ENCODE results near the gene ADAMTS2. TPM values are rescaled to one million over a fixed set of nuclear protein-coding genes. Genes with fewer than 3 reads are reported as not detected.

ADAMTS2 gene
- total and polyA plus RNA-seq, 7 experiments from 2014 or later = not detected

DNA sequence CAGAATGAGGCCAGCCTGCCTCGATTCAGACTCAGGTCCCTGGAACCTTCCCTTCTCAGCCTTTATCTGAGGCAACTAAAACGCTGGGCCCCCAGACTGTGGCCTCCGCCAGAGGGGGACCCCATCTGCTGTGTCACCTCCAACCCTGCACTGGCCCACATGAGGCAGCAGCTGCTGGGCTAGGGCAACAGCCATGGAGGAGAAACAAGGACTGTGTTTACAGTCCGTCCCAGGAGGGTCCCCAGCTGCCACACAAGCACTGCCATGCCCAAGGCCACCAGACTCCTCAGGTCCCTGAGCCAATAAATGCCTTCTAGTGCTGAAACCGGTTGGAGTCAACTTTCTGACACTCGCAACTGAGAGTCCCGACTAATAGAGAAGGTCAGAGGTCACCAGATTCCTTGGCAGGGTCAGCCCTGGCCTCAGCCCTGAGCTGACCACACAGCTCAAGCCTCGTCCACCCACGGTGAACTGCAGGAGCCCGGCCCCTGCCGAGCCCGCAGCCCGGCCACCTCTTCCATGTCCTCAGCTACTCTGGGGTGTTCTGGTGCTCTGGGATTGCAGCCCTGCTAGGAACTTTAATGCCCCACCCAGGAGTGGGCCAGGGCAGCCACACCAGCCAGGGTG is 208.1 kb downstream of the ADAMTS2 start:
- Mint-ChIP-seq H3K9me3 (peaks cover 0 to 13% (median 0%) of the 10 kb centered on the region in 11 donors), H3K4me1 (no peaks in the 10 kb centered on the region), H3K27ac (no peak overlapping the region), H3K36me3 (no peaks in the 10 kb centered on the region), H3K4me3 (no peak overlapping the region), H3K27me3 (no peaks in the 10 kb centered on the region)
- Histone ChIP-seq H3K4me3 (ENCODE audit: low read length) (no peak overlapping the region), H3K27ac (ENCODE audit: low read depth, low read length) (no peak overlapping the region), H3K27me3 (ENCODE audit: control insufficient read depth in 2 of 2, insufficient read depth in 2 of 2, low read length in 2 of 2) (no peaks in the 10 kb centered on the region), H3K4me1 (ENCODE audit: control insufficient read depth in 2 of 2, insufficient read depth in 2 of 2, low read length in 2 of 2) (no peaks in the 10 kb centered on the region), H3K36me3 (ENCODE audit: control insufficient read depth in 2 of 3, insufficient read depth in 3 of 3, low read length in 3 of 3) (no peaks in the 10 kb centered on the region), H3K9me3 (ENCODE audit: control insufficient read depth in 2 of 3, low read length in 3 of 3) (no peaks in the 10 kb centered on the region)
- POLR2A ChIA-PET = no interaction called here
- CTCF ChIA-PET = no interaction called here
- ATAC-seq = peak; percentile 13
- intact Hi-C loops (cut with micrococcal nuclease) = no loop called here
- DNase-seq = no peak

DNA sequence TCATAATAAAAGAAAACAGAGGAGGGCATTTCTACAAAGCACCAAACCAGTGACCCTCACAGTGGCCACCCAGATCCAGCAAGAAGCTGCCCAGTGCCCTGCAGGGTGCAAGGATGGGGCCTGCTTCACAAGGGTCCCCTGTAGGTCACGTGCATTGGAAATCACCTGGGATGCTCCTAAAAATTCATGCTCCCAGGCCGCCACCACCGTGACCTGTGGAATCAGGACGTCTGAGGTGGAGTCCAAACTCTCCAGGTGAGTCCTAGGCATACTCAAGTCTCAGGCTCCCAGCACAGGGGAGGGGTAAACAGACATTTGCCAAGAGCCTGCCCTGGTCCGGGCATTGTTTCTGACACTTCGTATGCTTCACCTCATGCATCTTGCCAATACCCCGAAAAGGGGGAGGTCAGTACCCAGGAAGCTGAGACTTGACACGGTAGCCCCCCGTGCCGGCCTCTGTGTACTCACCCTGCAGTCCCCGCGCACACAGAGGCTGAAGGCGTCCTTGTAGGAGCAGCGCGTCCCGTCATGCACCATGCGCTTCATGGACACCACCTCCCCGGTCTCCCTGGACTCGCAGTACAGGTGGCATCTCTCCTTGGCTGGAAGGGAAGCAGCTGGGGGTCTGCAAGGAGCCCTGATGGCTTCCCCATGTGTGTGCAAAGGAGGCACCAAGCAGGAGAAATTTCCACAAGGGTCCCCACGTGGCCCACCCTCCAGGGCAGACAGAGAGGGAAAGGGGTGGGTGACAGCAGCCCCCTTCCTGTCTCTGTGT is 209.6 kb downstream of the ADAMTS2 start:
- H3K4me3 Mint-ChIP-seq = no peak overlapping the region
- no peak for ATAC-seq

DNA sequence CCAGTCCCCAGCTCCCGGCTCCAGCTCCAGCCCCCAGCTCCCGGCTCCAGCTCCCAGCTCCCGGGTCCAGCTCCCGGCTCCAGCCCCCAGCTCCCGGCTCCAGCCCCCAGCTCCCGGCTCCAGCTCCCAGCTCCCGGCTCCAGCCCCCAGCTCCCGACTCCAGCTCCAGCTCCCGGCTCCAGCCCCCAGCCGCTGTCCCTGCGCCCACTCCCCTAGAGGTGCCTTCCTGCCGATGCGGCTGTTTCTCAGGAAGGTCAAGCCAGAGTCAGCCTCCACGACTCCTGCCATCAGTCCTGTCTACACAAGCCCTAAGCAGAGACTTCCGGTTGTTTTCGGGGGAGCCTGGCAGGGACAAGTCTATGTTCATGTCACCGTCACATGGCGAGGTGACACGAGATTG is 210.3 kb downstream of the ADAMTS2 start:
- peaks cover 0 to 13% (median 0%) of the 10 kb centered on the region in 11 donors for H3K9me3 Mint-ChIP-seq
- POLR2A ChIA-PET = no interaction called here

More for the DNA sequence above, 209.6 kb downstream of the ADAMTS2 start:
- Histone ChIP-seq H3K36me3 (ENCODE audit: control insufficient read depth in 2 of 3, insufficient read depth in 3 of 3, low read length in 3 of 3) (no peaks in the 10 kb centered on the region), H3K27me3 (ENCODE audit: control insufficient read depth in 2 of 2, insufficient read depth in 2 of 2, low read length in 2 of 2) (no peaks in the 10 kb centered on the region), H3K4me1 (ENCODE audit: control insufficient read depth in 2 of 2, insufficient read depth in 2 of 2, low read length in 2 of 2) (no peaks in the 10 kb centered on the region), H3K4me3 (ENCODE audit: low read length) (no peak overlapping the region), H3K27ac (ENCODE audit: low read depth, low read length) (no peak overlapping the region), H3K9me3 (ENCODE audit: control insufficient read depth in 2 of 3, low read length in 3 of 3) (no peaks in the 10 kb centered on the region)
- ChIA-PET POLR2A (no interaction called here), CTCF (no interaction called here)
- H3K4me1 Mint-ChIP-seq = no peaks in the 10 kb centered on the region
- H3K27ac Mint-ChIP-seq = no peak overlapping the region
- intact Hi-C loops (cut with micrococcal nuclease) = no loop called here
- peaks cover 0 to 13% (median 0%) of the 10 kb centered on the region in 11 donors for H3K9me3 Mint-ChIP-seq
- no peak for DNase-seq
- no peaks in the 10 kb centered on the region for H3K36me3 Mint-ChIP-seq
- H3K27me3 Mint-ChIP-seq = no peaks in the 10 kb centered on the region

DNA sequence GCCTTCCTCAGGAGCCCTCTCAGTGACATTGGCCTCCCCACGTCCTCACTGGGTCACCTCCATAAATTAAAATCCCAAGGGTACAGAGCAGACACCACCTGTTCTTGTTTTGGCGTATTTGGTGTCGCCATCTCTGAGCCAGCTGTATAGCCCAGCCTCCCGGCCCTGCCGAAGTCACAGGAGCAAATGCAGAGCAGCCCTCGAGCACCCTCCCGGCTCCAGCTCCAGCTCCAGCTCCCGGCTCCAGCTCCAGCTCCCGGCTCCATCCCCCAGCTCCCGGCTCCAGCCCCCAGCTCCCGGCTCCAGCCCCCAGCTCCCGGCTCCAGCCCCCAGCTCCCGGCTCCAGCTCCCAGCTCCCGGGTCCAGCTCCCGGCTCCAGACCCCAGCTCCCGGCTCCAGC is 210.8 kb downstream of the ADAMTS2 start:
- POLR2A ChIA-PET = no interaction called here
- no peak for DNase-seq
- no peaks in the 10 kb centered on the region for H3K36me3 Mint-ChIP-seq
- intact Hi-C loops (cut with micrococcal nuclease) = no loop called here
- ATAC-seq = no peak
- H3K27ac Mint-ChIP-seq = no peak overlapping the region
- Histone ChIP-seq H3K9me3 (ENCODE audit: control insufficient read depth in 2 of 3, low read length in 3 of 3) (no peaks in the 10 kb centered on the region), H3K4me1 (ENCODE audit: control insufficient read depth in 2 of 2, insufficient read depth in 2 of 2, low read length in 2 of 2) (no peaks in the 10 kb centered on the region), H3K36me3 (ENCODE audit: control insufficient read depth in 2 of 3, insufficient read depth in 3 of 3, low read length in 3 of 3) (no peaks in the 10 kb centered on the region), H3K27ac (ENCODE audit: low read depth, low read length) (no peak overlapping the region), H3K4me3 (ENCODE audit: low read length) (no peak overlapping the region), H3K27me3 (ENCODE audit: control insufficient read depth in 2 of 2, insufficient read depth in 2 of 2, low read length in 2 of 2) (no peaks in the 10 kb centered on the region)
- no peaks in the 10 kb centered on the region for H3K4me1 Mint-ChIP-seq
- CTCF ChIA-PET = interaction anchor here (0.7 kb wide), 1 partner anchor 621 kb away, joined by 3 read pairs; no protein-coding TSS in a partner anchor
- H3K4me3 Mint-ChIP-seq = no peak overlapping the region
- no peaks in the 10 kb centered on the region for H3K27me3 Mint-ChIP-seq
- H3K9me3 Mint-ChIP-seq = peaks cover 0 to 13% (median 0%) of the 10 kb centered on the region in 11 donors

More for the DNA sequence above, 210.3 kb downstream of the ADAMTS2 start:
- Mint-ChIP-seq H3K36me3 (no peaks in the 10 kb centered on the region), H3K27ac (no peak overlapping the region), H3K4me1 (no peaks in the 10 kb centered on the region), H3K4me3 (no peak overlapping the region), H3K27me3 (no peaks in the 10 kb centered on the region)
- Histone ChIP-seq H3K27ac (ENCODE audit: low read depth, low read length) (no peak overlapping the region), H3K9me3 (ENCODE audit: control insufficient read depth in 2 of 3, low read length in 3 of 3) (no peaks in the 10 kb centered on the region), H3K27me3 (ENCODE audit: control insufficient read depth in 2 of 2, insufficient read depth in 2 of 2, low read length in 2 of 2) (no peaks in the 10 kb centered on the region), H3K4me1 (ENCODE audit: control insufficient read depth in 2 of 2, insufficient read depth in 2 of 2, low read length in 2 of 2) (no peaks in the 10 kb centered on the region), H3K36me3 (ENCODE audit: control insufficient read depth in 2 of 3, insufficient read depth in 3 of 3, low read length in 3 of 3) (no peaks in the 10 kb centered on the region), H3K4me3 (ENCODE audit: low read length) (no peak overlapping the region)
- no peak for DNase-seq
- intact Hi-C loops (cut with micrococcal nuclease) = no loop called here
- no peak for ATAC-seq
- CTCF ChIA-PET = no interaction called here

GRCh38 chr5:179132586-179133355 is 212.5 kb downstream of the ADAMTS2 start:
- Histone ChIP-seq H3K27me3 (ENCODE audit: control insufficient read depth in 2 of 2, insufficient read depth in 2 of 2, low read length in 2 of 2) (no peaks in the 10 kb centered on the region), H3K4me1 (ENCODE audit: control insufficient read depth in 2 of 2, insufficient read depth in 2 of 2, low read length in 2 of 2) (no peaks in the 10 kb centered on the region), H3K4me3 (ENCODE audit: low read length) (no peak overlapping the region), H3K36me3 (ENCODE audit: control insufficient read depth in 2 of 3, insufficient read depth in 3 of 3, low read length in 3 of 3) (no peaks in the 10 kb centered on the region), H3K9me3 (ENCODE audit: control insufficient read depth in 2 of 3, low read length in 3 of 3) (no peaks in the 10 kb centered on the region), H3K27ac (ENCODE audit: low read depth, low read length) (no peak overlapping the region)
- DNase-seq = no peak
- peaks cover 0 to 13% (median 0%) of the 10 kb centered on the region in 11 donors for H3K9me3 Mint-ChIP-seq
- H3K4me1 Mint-ChIP-seq = no peaks in the 10 kb centered on the region
- H3K27me3 Mint-ChIP-seq = peaks cover 0 to 4% (median 0%) of the 10 kb centered on the region in 5 donors
- ChIA-PET CTCF (no interaction called here), POLR2A (no interaction called here)
- no peak overlapping the region for H3K4me3 Mint-ChIP-seq
- no peaks in the 10 kb centered on the region for H3K36me3 Mint-ChIP-seq
- intact Hi-C loops (cut with micrococcal nuclease) = no loop called here
- H3K27ac Mint-ChIP-seq = no peak overlapping the region
- ATAC-seq = peak; percentile 12

- Mint-ChIP-seq H3K9me3 (peaks cover 0 to 13% (median 0%) of the 10 kb centered on the region in 11 donors), H3K4me3 (no peak overlapping the region), H3K27me3 (peaks cover 0 to 4% (median 0%) of the 10 kb centered on the region in 5 donors), H3K4me1 (no peaks in the 10 kb centered on the region), H3K36me3 (no peaks in the 10 kb centered on the region), H3K27ac (no peak overlapping the region)
- Histone ChIP-seq H3K27ac (ENCODE audit: low read depth, low read length) (no peak overlapping the region), H3K4me1 (ENCODE audit: control insufficient read depth in 2 of 2, insufficient read depth in 2 of 2, low read length in 2 of 2) (no peaks in the 10 kb centered on the region), H3K36me3 (ENCODE audit: control insufficient read depth in 2 of 3, insufficient read depth in 3 of 3, low read length in 3 of 3) (no peaks in the 10 kb centered on the region), H3K27me3 (ENCODE audit: control insufficient read depth in 2 of 2, insufficient read depth in 2 of 2, low read length in 2 of 2) (no peaks in the 10 kb centered on the region), H3K9me3 (ENCODE audit: control insufficient read depth in 2 of 3, low read length in 3 of 3) (no peaks in the 10 kb centered on the region), H3K4me3 (ENCODE audit: low read length) (no peak overlapping the region)
- ATAC-seq (no peak), DNase-seq (no peak)
- ChIA-PET CTCF (no interaction called here), POLR2A (no interaction called here)
- intact Hi-C loops (cut with micrococcal nuclease) = no loop called here
These were observed 213.2 kb downstream of the ADAMTS2 start for GRCh38 chr5:179131886-179132585.

All from naive thymus-derived CD4-positive, alpha-beta T cell (primary cell).